Uterus (tissue), 2 donors: ENCODE measurements around the gene MAEA.

Source experiments
- POLR2A ChIP-seq, 2 donors: fragments of 450-650 bp; IDR thresholded peaks; one replicate each; pipeline ENCODE4 v1.6.1; 2016; ENCODE audit warnings: antibody characterized with exemption in 2 of 2, mild to moderate bottlenecking in 1 of 2, moderate library complexity in 1 of 2
- TF ChIP-seq, protein P1 (sequence below), 4 experiments: fragments of 200-600 bp in 2 of 4; fragments of 450-650 bp in 2 of 4; sonication (generic) in 2 of 4; IDR thresholded peaks; one replicate each; pipeline ENCODE4 v1.5.1; 2016 to 2019; ENCODE audit warnings: antibody characterized with exemption in 4 of 4, mild to moderate bottlenecking in 2 of 4, moderate library complexity in 1 of 4

DNA sequence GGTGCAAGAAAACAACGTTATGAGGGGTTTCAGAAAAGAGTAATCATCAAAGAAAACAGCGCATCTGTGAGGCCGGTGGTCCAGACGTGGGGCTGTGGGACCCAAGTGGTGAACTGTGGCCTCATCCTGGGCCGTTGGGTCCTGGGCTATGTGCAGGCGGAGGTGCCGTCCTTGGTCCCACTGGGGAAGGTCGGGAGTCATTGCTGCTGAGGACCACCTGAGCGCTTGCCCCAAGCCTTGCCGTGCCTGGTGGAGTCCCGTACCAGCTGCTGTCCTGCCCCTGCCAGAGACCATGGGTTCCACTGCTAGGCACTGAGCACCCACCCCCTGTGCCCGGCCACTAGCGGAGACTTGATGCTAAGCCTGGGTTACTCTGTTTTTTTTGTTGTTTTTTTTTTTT, 31.8 kb downstream of the MAEA start:
- TF ChIP-seq, protein P1, sequence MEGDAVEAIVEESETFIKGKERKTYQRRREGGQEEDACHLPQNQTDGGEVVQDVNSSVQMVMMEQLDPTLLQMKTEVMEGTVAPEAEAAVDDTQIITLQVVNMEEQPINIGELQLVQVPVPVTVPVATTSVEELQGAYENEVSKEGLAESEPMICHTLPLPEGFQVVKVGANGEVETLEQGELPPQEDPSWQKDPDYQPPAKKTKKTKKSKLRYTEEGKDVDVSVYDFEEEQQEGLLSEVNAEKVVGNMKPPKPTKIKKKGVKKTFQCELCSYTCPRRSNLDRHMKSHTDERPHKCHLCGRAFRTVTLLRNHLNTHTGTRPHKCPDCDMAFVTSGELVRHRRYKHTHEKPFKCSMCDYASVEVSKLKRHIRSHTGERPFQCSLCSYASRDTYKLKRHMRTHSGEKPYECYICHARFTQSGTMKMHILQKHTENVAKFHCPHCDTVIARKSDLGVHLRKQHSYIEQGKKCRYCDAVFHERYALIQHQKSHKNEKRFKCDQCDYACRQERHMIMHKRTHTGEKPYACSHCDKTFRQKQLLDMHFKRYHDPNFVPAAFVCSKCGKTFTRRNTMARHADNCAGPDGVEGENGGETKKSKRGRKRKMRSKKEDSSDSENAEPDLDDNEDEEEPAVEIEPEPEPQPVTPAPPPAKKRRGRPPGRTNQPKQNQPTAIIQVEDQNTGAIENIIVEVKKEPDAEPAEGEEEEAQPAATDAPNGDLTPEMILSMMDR (IDR thresholded peaks at IDR 0.05) = no peak
- no peak for TF ChIP-seq POLR2A (IDR thresholded peaks at IDR 0.05)
